ENCODE results near the gene SAE1. TPM values are rescaled to one million over a fixed set of nuclear protein-coding genes. Genes with fewer than 3 reads are reported as not detected.

The SAE1 gene
- total and polyA plus RNA-seq, 11 donors, result 15.7 to 84.1 (median 49.7) TPM

GRCh38 chr19:47152632-47153031 is 22.0 kb downstream of the SAE1 start:
- peaks cover 8 to 30% (median 20%) of the 10 kb centered on the region in 12 donors for H3K4me1 ChIP-seq
- no peaks in the 10 kb centered on the region for H3K27me3 ChIP-seq
- WGBS, 4 donors, result 88 to 93% (median 89%) methylated on average over 2 of the region's 2 CpGs
- H3K27ac ChIP-seq, result peak overlapping the region in 2 of 12 donors; percentile 11 to 45
- peaks cover 0 to 84% (median 71%) of the 10 kb centered on the region in 9 donors for H3K36me3 ChIP-seq
- TF ChIP-seq CTCF (IDR thresholded peaks at IDR 0.05) (no peak), POLR2A (IDR thresholded peaks at IDR 0.05) (no peak)
- H3K4me3 ChIP-seq, result no peak overlapping the region
- ATAC-seq, result peak in 1 of 4 donors; percentile 16
- no peaks in the 10 kb centered on the region for H3K9me3 ChIP-seq
- intact Hi-C loops (cut with DNase I), result loop anchor here in 4 of 10 donors (5.0 to 10.0 kb wide), 2 partner anchors 52 to 55 kb away; no protein-coding TSS in a partner anchor
- DNase-seq, result no peak

- Histone ChIP-seq H3K36me3 (peaks cover 0 to 78% (median 66%) of the 10 kb centered on the region in 9 donors), H3K4me1 (peaks cover 12 to 37% (median 26%) of the 10 kb centered on the region in 12 donors), H3K27me3 (no peaks in the 10 kb centered on the region), H3K27ac (peak overlapping the region in 1 of 12 donors; percentile 45), H3K9me3 (no peaks in the 10 kb centered on the region), H3K4me3 (no peak overlapping the region)
- ATAC-seq (no peak), DNase-seq (no peak)
- 78 to 90% (median 88%) methylated on average over 2 of the region's 2 CpGs for WGBS, 4 donors
- intact Hi-C loops (cut with DNase I), result loop anchor here in 4 of 10 donors (5.0 to 10.0 kb wide), 2 partner anchors 52 to 54 kb away; no protein-coding TSS in a partner anchor
- TF ChIP-seq POLR2A (IDR thresholded peaks at IDR 0.05) (no peak), CTCF (IDR thresholded peaks at IDR 0.05) (no peak)
Observed at GRCh38 chr19:47153266-47153665, 22.6 kb downstream of the SAE1 start.

- peaks cover 0 to 70% (median 55%) of the 10 kb centered on the region in 9 donors for H3K36me3 ChIP-seq
- intact Hi-C loops (cut with DNase I), result loop anchor here in 8 of 10 donors (5.0 to 10.0 kb wide), 6 partner anchors 37 to 72 kb away; no protein-coding TSS in a partner anchor
- peaks cover 20 to 49% (median 38%) of the 10 kb centered on the region in 12 donors for H3K4me1 ChIP-seq
- no peak overlapping the region for H3K4me3 ChIP-seq
- DNase-seq, result peak in 4 of 5 donors; percentile 13 to 52 (median 30)
- peak in 2 of 4 donors; percentile 50 to 54 for ATAC-seq
- no peaks in the 10 kb centered on the region for H3K9me3 ChIP-seq
- WGBS, 4 donors, result 73 to 82% (median 74%) methylated on average over 7 of the region's 7 CpGs
- H3K27me3 ChIP-seq, result no peaks in the 10 kb centered on the region
- H3K27ac ChIP-seq, result peak overlapping the region in 9 of 12 donors; percentile 2 to 86 (median 22)
- TF ChIP-seq POLR2A (IDR thresholded peaks at IDR 0.05) (no peak), CTCF (IDR thresholded peaks at IDR 0.05) (no peak)
Observed at GRCh38 chr19:47155148-47155547, 24.5 kb downstream of the SAE1 start.

GRCh38 chr19:47156861-47157430 is 26.3 kb downstream of the SAE1 start:
- no peak overlapping the region for H3K4me3 ChIP-seq
- WGBS, 4 donors, result 63 to 75% (median 71%) methylated on average over 7 of the region's 7 CpGs
- TF ChIP-seq POLR2A (IDR thresholded peaks at IDR 0.05) (no peak), CTCF (IDR thresholded peaks at IDR 0.05) (no peak)
- ATAC-seq (no peak), DNase-seq (no peak)
- H3K4me1 ChIP-seq, result peaks cover 20 to 55% (median 41%) of the 10 kb centered on the region in 12 donors
- peaks cover 0 to 59% (median 47%) of the 10 kb centered on the region in 9 donors for H3K36me3 ChIP-seq
- H3K27ac ChIP-seq, result peak overlapping the region; percentile 67 to 92 (median 86)
- H3K27me3 ChIP-seq, result no peaks in the 10 kb centered on the region
- no peaks in the 10 kb centered on the region for H3K9me3 ChIP-seq
- intact Hi-C loops (cut with DNase I), result loop anchor here in 8 of 10 donors (5.0 to 10.0 kb wide), 6 partner anchors 35 to 70 kb away; no protein-coding TSS in a partner anchor

Measured in heart left ventricle (tissue), 16 donors.